Smooth muscle cell (in vitro differentiated cells): Measurements from ENCODE around the gene PSMB9. TPM values are rescaled to one million over a fixed set of nuclear protein-coding genes. Genes with fewer than 3 reads are reported as not detected.

Experiments used
- DNase-seq: peaks from one replicate; lab custom pipeline; 2025; ENCODE audit not compliant: unreplicated experiment; lab: John Stamatoyannopoulos, UW
- H2AFZ ChIP-seq: fragments of 200-600 bp; sonication (generic); 2 replicates; pipeline ENCODE4 v1.6.0; 2016; ENCODE audit warnings: antibody characterized with exemption, low read depth, mild to moderate bottlenecking
- H3F3A ChIP-seq: fragments of 200-600 bp; sonication (generic); 2 replicates; pipeline ENCODE4 v1.6.0; 2017; ENCODE audit warnings: antibody characterized with exemption, low read depth
- H3K27ac ChIP-seq: fragments of 200-600 bp; sonication (generic); 2 replicates; pipeline ENCODE4 v1.5.1; 2016; ENCODE audit warnings: low read depth, mild to moderate bottlenecking
- H3K27me3 ChIP-seq: fragments of 200-600 bp; sonication (generic); 2 replicates; pipeline ENCODE4 v1.6.1; 2016; ENCODE audit warnings: low read depth, mild to moderate bottlenecking
- H3K36me3 ChIP-seq: fragments of 200-600 bp; sonication (generic); 2 replicates; pipeline ENCODE4 v1.5.1; 2016; ENCODE audit warnings: low read depth
- H3K4me1 ChIP-seq: fragments of 200-600 bp; sonication (generic); 2 replicates; pipeline ENCODE4 v1.5.1; 2016; ENCODE audit warnings: low read depth
- H3K4me2 ChIP-seq: fragments of 200-600 bp; sonication (generic); 2 replicates; pipeline ENCODE4 v1.6.0; 2016; ENCODE audit warnings: mild to moderate bottlenecking
- H3K4me3 ChIP-seq: fragments of 200-600 bp; sonication (generic); 2 replicates; pipeline ENCODE4 v1.5.1; 2016; ENCODE audit warnings: mild to moderate bottlenecking
- H3K79me2 ChIP-seq: fragments of 200-600 bp; sonication (generic); 2 replicates; pipeline ENCODE4 v1.6.0; 2016; ENCODE audit warnings: low read depth, mild to moderate bottlenecking
- H3K9ac ChIP-seq: fragments of 200-600 bp; sonication (generic); 2 replicates; pipeline ENCODE4 v1.6.0; 2016; ENCODE audit warnings: low read depth
- H3K9me3 ChIP-seq: fragments of 200-600 bp; sonication (generic); replicated peaks from 2 replicates; pipeline ENCODE4 v1.5.1; 2016; ENCODE audit warnings: low read depth
- H4K20me1 ChIP-seq: fragments of 200-600 bp; sonication (generic); 2 replicates; pipeline ENCODE4 v1.6.0; 2016; ENCODE audit warnings: low read depth
- WGBS: methylation state at CpG from one replicate; pipeline ENCODE4 v1.1.7; 2016; ENCODE audit warnings: low lambda C conversion rate; 5-methylcytosine and 5-hydroxymethylcytosine counted together
- polyA plus RNA-seq: library from polyadenylated mRNA; unstranded; fragments of >200 nt; fragmentation: Nextera tagmentation; extraction: Ambion mirVana; gene quantifications from 2 replicates; pipeline ENCODE4 v1.2.1, GENCODE V29; 2016
- total RNA-seq: library from RNA; depleted of rRNA; stranded (reverse); fragments of >200 nt; gene quantifications from 2 replicates; pipeline ENCODE4 v1.2.3, GENCODE V29; 2014
- TF ChIP-seq, protein P1 (sequence below): fragments of 200-600 bp; sonication (generic); IDR thresholded peaks from 2 replicates; pipeline ENCODE4 v1.5.1; 2017; ENCODE audit warnings: borderline replicate concordance, mild to moderate bottlenecking, antibody characterized with exemption; ENCODE audit not compliant: insufficient read depth, poor library complexity, severe bottlenecking

Gene PSMB9
- total and polyA plus RNA-seq, 2 experiments from 2014 or later = 2.2 TPM; not detected in 1

- Histone ChIP-seq H4K20me1 (no peaks in the 10 kb centered on the region), H3K36me3 (no peaks in the 10 kb centered on the region), H3K9me3 (no peaks in the 10 kb centered on the region), H3K9ac (no peak overlapping the region), H3K27me3 (no peaks in the 10 kb centered on the region), H3K79me2 (no peaks in the 10 kb centered on the region), H3K4me3 (no peak overlapping the region), H3F3A (no peaks in the 10 kb centered on the region), H3K4me2 (no peak overlapping the region), H3K27ac (no peak overlapping the region), H2AFZ (no peak overlapping the region), H3K4me1 (no peaks in the 10 kb centered on the region)
- no peak for DNase-seq
- WGBS = 75% methylated on average over 7 of the region's 7 CpGs
- TF ChIP-seq, protein P1, sequence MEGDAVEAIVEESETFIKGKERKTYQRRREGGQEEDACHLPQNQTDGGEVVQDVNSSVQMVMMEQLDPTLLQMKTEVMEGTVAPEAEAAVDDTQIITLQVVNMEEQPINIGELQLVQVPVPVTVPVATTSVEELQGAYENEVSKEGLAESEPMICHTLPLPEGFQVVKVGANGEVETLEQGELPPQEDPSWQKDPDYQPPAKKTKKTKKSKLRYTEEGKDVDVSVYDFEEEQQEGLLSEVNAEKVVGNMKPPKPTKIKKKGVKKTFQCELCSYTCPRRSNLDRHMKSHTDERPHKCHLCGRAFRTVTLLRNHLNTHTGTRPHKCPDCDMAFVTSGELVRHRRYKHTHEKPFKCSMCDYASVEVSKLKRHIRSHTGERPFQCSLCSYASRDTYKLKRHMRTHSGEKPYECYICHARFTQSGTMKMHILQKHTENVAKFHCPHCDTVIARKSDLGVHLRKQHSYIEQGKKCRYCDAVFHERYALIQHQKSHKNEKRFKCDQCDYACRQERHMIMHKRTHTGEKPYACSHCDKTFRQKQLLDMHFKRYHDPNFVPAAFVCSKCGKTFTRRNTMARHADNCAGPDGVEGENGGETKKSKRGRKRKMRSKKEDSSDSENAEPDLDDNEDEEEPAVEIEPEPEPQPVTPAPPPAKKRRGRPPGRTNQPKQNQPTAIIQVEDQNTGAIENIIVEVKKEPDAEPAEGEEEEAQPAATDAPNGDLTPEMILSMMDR = no peak
Observed at GRCh38 chr6:32829495-32829894, 24.5 kb upstream of the PSMB9 start.

DNA sequence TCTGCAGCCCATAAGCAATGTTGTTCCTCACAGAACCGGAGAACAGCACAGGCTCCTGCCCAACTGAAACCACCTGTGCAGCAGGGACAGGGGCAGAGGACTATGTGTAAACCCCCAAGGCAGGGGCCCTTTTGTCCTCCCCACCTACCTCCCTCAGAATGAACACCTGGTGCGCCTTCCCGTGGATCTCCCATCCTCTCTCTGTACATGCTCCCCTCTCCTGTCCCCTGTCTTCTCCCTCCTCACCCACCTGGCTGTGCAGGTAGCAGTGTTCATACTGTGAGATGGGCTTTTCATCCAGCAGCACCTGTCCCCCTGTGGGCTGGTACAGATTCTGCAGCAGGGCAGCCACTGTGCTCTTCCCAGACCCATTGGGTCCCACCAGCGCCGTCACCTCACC is 24.0 kb upstream of the PSMB9 start:
- H3K27ac ChIP-seq = no peak overlapping the region
- no peaks in the 10 kb centered on the region for H4K20me1 ChIP-seq
- TF ChIP-seq, protein P1 = no peak
- H3F3A ChIP-seq = no peaks in the 10 kb centered on the region
- no peaks in the 10 kb centered on the region for H3K36me3 ChIP-seq
- no peak overlapping the region for H3K4me2 ChIP-seq
- H3K79me2 ChIP-seq = no peaks in the 10 kb centered on the region
- DNase-seq = no peak
- H2AFZ ChIP-seq = no peak overlapping the region
- H3K4me3 ChIP-seq = no peak overlapping the region
- WGBS = 94% methylated on average over 5 of the region's 5 CpGs
- no peaks in the 10 kb centered on the region for H3K9me3 ChIP-seq
- no peaks in the 10 kb centered on the region for H3K4me1 ChIP-seq
- no peak overlapping the region for H3K9ac ChIP-seq
- no peaks in the 10 kb centered on the region for H3K27me3 ChIP-seq

- no peak overlapping the region for H3K4me3 ChIP-seq
- 85% methylated on average over 5 of the region's 5 CpGs for WGBS
- TF ChIP-seq, protein P1 = no peak
- DNase-seq = no peak
- no peaks in the 10 kb centered on the region for H3K4me1 ChIP-seq
- H3K36me3 ChIP-seq = no peaks in the 10 kb centered on the region
- no peaks in the 10 kb centered on the region for H3K79me2 ChIP-seq
- no peaks in the 10 kb centered on the region for H3F3A ChIP-seq
- H3K9me3 ChIP-seq = no peaks in the 10 kb centered on the region
- H2AFZ ChIP-seq = no peak overlapping the region
- no peak overlapping the region for H3K9ac ChIP-seq
- H3K27me3 ChIP-seq = no peaks in the 10 kb centered on the region
- no peak overlapping the region for H3K27ac ChIP-seq
- H4K20me1 ChIP-seq = no peaks in the 10 kb centered on the region
- H3K4me2 ChIP-seq = no peak overlapping the region
Observed at GRCh38 chr6:32830936-32831335, 23.1 kb upstream of the PSMB9 start.

DNA sequence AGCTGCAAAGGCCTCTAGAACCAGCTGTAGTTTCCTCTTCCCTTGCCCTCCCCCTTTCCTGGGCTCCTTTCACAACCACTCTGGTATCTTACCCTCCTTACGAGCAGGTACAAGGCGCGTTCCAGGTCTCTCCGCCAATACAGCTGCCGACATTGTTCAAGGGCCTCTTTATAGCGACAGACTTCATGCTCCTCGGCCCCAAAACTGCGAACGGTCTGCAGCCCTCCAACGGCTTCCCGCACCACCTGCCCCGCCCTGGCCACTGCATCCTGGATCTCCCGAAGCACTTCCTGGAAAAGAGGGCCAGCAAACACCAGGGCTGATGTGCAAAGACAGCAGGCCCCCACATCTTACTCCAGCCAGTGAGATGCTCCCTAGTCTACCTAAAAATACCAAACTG is 21.5 kb upstream of the PSMB9 start:
- H3K9me3 ChIP-seq = no peaks in the 10 kb centered on the region
- TF ChIP-seq, protein P1 = no peak
- H3K36me3 ChIP-seq = no peaks in the 10 kb centered on the region
- DNase-seq = no peak
- H3F3A ChIP-seq = no peaks in the 10 kb centered on the region
- no peak overlapping the region for H2AFZ ChIP-seq
- no peak overlapping the region for H3K27ac ChIP-seq
- H3K4me3 ChIP-seq = no peak overlapping the region
- no peak overlapping the region for H3K4me2 ChIP-seq
- 90% methylated on average over 13 of the region's 13 CpGs for WGBS
- H4K20me1 ChIP-seq = no peaks in the 10 kb centered on the region
- no peaks in the 10 kb centered on the region for H3K4me1 ChIP-seq
- H3K27me3 ChIP-seq = no peaks in the 10 kb centered on the region
- no peak overlapping the region for H3K9ac ChIP-seq
- no peaks in the 10 kb centered on the region for H3K79me2 ChIP-seq
